OCI-LY3 (cell line): ENCODE results near the gene GOLGA6C.
"Not testable (repeated sequence)": the region's sequence is repeated elsewhere in the genome, so short reads cannot be mapped to it uniquely, and the experiment has no call there.

Source experiments
- EZH2phosphoT487 ChIP-seq: fragments of 200-600 bp; shearing (Covaris generic); IDR thresholded peaks from 2 replicates; pipeline ENCODE4 v1.6.1; 2018; ENCODE audit warnings: antibody characterized with exemption, mixed run types, low read depth
- TF ChIP-seq, protein P1 (sequence below): fragments of 200-600, 300-600 bp; sonication (generic); IDR thresholded peaks from 2 replicates; pipeline ENCODE4 v1.5.1; 2014; ENCODE audit warnings: antibody characterized with exemption, low read length, low read depth

DNA sequence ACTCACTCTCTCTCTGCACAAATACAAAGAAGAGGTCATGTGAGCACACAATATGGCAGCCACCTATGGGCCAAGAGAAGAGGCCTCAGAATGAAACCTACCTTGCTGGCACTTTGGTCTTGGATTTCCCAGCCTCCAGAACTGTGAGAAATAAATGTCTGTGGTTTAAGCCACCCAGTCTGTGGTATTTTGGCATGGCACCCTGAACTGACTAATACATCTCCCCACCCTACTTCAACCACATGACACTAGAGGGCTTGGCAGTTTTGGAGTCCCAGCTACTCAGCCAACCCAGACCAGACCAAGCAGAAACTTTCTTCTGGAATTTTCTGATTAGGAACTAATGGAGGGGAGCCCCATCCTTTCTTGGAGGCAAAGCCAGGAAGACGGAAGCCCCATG lies 54.4 kb downstream of the GOLGA6C start:
- TF ChIP-seq, protein P1, sequence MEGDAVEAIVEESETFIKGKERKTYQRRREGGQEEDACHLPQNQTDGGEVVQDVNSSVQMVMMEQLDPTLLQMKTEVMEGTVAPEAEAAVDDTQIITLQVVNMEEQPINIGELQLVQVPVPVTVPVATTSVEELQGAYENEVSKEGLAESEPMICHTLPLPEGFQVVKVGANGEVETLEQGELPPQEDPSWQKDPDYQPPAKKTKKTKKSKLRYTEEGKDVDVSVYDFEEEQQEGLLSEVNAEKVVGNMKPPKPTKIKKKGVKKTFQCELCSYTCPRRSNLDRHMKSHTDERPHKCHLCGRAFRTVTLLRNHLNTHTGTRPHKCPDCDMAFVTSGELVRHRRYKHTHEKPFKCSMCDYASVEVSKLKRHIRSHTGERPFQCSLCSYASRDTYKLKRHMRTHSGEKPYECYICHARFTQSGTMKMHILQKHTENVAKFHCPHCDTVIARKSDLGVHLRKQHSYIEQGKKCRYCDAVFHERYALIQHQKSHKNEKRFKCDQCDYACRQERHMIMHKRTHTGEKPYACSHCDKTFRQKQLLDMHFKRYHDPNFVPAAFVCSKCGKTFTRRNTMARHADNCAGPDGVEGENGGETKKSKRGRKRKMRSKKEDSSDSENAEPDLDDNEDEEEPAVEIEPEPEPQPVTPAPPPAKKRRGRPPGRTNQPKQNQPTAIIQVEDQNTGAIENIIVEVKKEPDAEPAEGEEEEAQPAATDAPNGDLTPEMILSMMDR = not testable (repeated sequence)
- TF ChIP-seq EZH2phosphoT487 = not testable (repeated sequence)
